HG03460 (cell line): Measurements from ENCODE around the gene ABCA1.
"Not testable (repeated sequence)": the region's sequence is repeated elsewhere in the genome, so short reads cannot be mapped to it uniquely, and the experiment has no call there.

Experiments used
- ATAC-seq: cut with Tn5 transposase; IDR thresholded peaks from one replicate; pipeline ENCODE4 v1.9.1; 2021; ENCODE audit not compliant: unreplicated experiment

ABCA1 gene, protein sequence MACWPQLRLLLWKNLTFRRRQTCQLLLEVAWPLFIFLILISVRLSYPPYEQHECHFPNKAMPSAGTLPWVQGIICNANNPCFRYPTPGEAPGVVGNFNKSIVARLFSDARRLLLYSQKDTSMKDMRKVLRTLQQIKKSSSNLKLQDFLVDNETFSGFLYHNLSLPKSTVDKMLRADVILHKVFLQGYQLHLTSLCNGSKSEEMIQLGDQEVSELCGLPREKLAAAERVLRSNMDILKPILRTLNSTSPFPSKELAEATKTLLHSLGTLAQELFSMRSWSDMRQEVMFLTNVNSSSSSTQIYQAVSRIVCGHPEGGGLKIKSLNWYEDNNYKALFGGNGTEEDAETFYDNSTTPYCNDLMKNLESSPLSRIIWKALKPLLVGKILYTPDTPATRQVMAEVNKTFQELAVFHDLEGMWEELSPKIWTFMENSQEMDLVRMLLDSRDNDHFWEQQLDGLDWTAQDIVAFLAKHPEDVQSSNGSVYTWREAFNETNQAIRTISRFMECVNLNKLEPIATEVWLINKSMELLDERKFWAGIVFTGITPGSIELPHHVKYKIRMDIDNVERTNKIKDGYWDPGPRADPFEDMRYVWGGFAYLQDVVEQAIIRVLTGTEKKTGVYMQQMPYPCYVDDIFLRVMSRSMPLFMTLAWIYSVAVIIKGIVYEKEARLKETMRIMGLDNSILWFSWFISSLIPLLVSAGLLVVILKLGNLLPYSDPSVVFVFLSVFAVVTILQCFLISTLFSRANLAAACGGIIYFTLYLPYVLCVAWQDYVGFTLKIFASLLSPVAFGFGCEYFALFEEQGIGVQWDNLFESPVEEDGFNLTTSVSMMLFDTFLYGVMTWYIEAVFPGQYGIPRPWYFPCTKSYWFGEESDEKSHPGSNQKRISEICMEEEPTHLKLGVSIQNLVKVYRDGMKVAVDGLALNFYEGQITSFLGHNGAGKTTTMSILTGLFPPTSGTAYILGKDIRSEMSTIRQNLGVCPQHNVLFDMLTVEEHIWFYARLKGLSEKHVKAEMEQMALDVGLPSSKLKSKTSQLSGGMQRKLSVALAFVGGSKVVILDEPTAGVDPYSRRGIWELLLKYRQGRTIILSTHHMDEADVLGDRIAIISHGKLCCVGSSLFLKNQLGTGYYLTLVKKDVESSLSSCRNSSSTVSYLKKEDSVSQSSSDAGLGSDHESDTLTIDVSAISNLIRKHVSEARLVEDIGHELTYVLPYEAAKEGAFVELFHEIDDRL (N-terminal part only)

GRCh38 chr9:104927912-104928740, at the start of gene ABCA1:
Gene ABCA1, minus strand, starts transcription at chr9:104928155. Its CDS starts 24,476 bp downstream, at chr9:104903679.
- peak; percentile 40 for ATAC-seq

DNA sequence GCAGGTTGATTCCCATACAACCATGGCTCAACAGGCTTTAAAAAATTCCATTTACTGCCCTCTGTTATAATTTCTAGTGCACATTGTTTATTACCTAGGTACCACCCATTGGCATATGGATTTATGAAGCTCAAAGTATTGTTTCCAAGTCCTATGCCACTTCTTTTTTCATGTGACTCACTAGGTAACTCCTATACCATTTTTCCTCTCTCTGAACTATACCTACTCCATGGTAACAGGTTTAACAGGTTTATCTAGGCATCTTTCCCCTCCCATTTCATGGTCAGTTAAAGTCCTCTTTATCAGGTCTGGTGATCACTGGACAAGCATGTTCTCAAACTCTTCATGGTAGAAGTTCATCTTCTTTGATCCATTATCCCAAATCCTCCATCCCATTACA, 49.6 kb upstream of the ABCA1 start:
- ATAC-seq: no peak

DNA sequence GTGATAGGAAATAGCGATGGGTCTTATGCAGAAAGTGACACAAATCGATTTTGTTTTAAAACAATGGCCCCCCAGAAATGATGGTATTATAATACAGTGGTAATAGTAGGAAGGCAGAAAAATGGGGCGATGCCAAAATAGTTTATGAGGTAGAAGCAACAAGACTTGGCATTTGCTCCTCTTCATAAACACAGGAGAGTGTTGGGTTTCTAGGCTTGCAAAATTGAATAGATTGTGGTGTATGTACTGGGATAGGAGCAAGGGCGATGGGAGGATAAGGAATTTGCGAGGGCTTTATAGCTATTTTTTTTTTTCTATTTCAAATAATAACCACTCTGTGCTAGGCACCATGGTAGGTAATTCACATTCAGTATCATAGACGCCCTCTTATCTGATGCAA, 49.2 kb upstream of the ABCA1 start:
- no peak for ATAC-seq

GRCh38 chr9:104975966-104976595, 48.1 kb upstream of the ABCA1 start:
- ATAC-seq: not testable (repeated sequence)

GRCh38 chr9:104974053-104974962, 46.4 kb upstream of the ABCA1 start:
- ATAC-seq: no peak

DNA sequence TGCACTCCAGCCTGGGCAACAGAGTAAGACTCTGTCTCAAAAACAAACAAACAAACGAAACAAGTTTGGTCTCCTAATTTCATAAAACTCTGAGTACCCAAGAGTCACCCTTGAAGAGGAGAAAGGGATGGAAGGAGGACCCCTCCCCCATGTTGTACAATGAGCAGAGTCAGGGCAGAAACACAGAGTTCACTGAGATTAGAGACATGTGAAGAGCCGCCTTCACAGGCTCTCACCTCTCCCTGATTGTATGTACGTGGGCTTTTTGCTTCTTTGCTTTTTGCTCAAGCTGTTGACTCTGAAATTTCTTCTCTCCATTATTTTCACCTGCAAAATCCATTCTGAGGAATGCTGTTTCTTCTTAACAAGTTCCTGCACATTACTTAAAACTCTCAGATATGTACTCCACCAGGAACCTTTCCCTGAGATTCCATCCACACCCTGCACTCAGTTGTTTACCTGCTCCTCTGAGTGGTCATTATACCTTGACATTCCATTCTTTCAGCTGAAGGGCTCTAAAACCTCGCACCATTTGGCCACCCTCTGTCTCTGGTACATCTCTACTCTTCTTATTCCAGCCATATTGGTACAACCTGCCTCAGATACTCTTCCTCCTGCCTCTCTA, 44.4 kb upstream of the ABCA1 start:
- no peak for ATAC-seq

GRCh38 chr9:104971511-104971910, 43.6 kb upstream of the ABCA1 start:
- ATAC-seq: no peak

DNA sequence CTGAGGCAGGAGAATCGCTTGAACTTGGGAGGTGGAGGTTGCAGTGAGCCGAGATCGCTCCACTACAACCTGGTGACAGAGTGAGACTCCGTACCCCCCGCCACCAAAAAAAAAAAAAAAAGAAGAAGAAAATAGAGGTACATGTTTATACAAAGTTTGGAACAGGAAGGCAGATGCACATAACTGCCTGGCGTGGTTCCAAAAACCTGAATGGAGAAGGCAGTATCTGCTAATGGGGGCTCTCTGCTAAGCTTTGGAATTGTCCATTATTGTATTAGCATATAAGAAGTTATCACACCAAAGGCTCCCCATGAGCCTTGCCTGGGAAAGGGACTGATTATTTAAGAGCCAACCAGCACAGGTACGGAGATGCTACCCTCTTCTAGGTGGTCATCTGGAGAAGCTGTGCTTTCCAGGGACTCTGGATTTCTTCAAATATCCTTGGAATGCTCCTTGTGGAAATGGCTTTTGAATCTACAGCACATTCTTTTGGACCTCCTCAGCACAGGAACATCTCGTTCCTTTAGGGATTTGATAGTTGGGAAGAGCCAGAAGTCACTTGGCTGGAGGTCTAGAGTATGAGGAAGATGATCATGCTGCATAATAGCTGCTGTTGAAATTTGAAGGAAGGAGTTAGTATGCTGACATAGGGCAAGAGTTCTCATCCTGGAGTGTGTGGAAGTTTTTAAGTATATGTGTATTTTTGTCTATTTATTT, 42.5 kb upstream of the ABCA1 start:
- ATAC-seq: no peak

GRCh38 chr9:104969116-104969515, 41.2 kb upstream of the ABCA1 start:
- ATAC-seq: no peak

DNA sequence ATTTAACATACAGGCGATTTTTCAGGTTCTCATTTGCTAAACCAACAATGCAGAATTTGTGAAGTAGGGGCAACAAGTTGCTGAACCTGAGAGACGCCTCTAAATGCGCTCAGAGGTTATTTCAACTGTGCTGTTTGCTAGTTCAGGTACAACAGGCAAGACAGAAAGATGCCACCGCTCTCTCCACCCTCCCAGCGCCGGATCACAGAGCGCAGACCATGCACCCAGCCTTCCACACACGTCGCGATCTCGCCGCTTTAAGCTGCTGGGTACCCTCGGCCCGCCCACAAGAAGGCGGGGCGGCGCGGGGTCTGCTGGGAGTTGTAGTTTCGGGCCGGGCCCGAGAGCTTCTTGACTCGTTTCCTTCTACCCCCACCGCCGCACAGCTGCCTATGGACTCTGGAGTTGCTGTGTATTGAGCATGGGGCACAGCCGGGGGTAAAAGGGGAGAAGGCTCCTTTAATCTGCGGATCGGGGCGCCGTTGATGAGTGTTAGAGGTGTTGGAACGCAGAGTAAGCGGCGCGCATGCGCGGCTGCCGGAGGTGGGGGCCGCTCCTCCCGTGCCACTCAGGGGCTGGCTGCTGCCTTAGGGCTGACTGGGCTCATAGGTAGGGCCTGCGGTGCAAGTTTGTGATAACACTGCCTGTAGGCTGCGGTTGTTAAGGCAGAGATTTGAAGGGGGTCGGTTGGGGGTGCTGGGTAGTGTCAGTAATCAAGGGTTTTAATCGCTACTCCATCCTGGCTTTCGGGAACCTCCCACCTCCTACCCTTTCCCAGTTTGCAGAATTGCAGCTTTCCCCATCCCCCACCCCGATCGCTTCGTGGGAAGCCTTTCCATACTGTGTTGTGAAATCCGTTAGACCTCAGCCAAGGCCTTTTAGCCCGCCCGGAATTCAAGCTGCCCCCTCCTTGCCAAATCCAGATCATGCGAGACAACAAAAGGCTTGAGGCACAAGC, 40.3 kb upstream of the ABCA1 start:
- peak; percentile 100 for ATAC-seq

DNA sequence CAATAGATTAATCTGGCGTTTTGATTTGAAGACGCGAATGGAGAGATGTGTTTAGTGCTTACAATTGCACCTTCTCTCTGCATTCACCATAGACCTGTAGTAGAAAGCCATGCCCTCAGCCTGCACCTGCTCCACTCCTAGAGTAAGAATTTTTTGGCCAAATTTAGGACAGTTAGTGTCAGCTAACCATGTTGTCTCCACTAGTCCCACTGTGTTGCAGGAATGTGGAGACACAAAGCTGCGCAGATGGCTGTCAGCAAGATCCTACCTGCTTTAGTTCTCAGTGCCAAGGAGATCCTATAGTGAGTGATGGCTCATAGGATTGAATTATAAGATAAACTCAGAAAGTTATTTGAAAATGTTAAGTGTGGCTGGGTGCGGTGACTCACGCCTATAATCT, 35.1 kb upstream of the ABCA1 start:
- no peak for ATAC-seq

DNA sequence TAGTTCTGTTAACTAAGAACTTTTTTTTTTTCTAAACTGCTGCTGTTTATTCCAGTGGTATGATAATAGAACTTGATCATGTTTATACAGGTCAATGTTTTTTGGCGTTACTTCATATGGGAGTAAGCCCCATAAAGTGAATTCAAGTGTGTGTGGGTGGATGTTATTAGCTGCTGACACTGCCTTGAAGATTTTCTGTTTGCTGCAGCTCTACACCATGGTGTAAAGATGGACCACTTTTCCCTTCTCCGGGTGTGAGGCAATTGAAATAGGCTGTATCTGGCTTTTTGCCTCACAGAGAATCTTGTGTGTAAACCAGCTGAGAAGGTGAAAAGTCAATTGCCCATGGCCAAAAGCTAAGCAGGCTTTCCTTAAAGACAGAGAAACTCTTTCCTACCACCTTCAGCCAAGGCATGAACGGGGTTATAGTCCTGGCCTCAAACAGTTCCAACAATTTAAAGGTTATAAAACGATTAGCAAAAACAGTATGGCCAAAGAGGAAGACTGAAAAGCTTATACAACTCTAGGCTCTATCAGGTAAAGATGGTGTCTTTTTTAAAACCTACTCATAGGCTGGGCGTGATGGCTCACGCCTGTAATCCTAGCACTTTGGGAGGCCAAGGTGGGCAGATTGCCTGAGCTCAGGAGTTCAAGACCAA, 33.9 kb upstream of the ABCA1 start:
- no peak for ATAC-seq

- ATAC-seq: peak; percentile 56
Observed at GRCh38 chr9:104961238-104961637, 33.3 kb upstream of the ABCA1 start.

GRCh38 chr9:104960662-104961061, 32.7 kb upstream of the ABCA1 start:
- ATAC-seq: no peak

- ATAC-seq: no peak
Observed at GRCh38 chr9:104958751-104959150, 30.8 kb upstream of the ABCA1 start.

- not testable (repeated sequence) for ATAC-seq
Observed at GRCh38 chr9:104958006-104958405, 30.1 kb upstream of the ABCA1 start.
